ENCODE data around the gene ACSL4. TPM values are rescaled to one million over a fixed set of nuclear protein-coding genes. Genes with fewer than 3 reads are reported as not detected.
"Not testable (repeated sequence)": the region's sequence is repeated elsewhere in the genome, so short reads cannot be mapped to it uniquely, and the experiment has no call there.

ACSL4 gene
- total and polyA plus RNA-seq, 2 donors (not counting 1 experiment from before 2014, with no cell fraction given): 103 to 678 TPM

- no peaks in the 10 kb centered on the region for H3K9me3 ChIP-seq (ENCODE audit: control insufficient read depth, insufficient read depth, low read depth, low read length)
- TF ChIP-seq EZH2 (IDR thresholded peaks at IDR 0.05; ENCODE audit: low read length, missing control alignments) (no peak), CTCF (conservative IDR thresholded peaks at IDR 0.05 in 1 of 2, IDR thresholded peaks at IDR 0.05 in 1 of 2; ENCODE audit: low read depth in 1 of 2, low read length in 2 of 2) (no peak)
- H3K36me3 ChIP-seq (ENCODE audit: control insufficient read depth, insufficient read depth, low read length): peaks cover 7% of the 10 kb centered on the region
- no peaks in the 10 kb centered on the region for H3K79me2 ChIP-seq (ENCODE audit: control insufficient read depth, insufficient read depth, low read length)
- DNase-seq (ENCODE audit: low read depth in 2 of 2): peak in 1 of 2 donors; percentile 60
- no peaks in the 10 kb centered on the region for H3K27me3 ChIP-seq (ENCODE audit: control insufficient read depth, insufficient read depth, low read length)
- H3K9ac ChIP-seq (ENCODE audit: insufficient read depth, low read length): no peak overlapping the region
- no peak overlapping the region for H3K4me2 ChIP-seq (ENCODE audit: extremely low read depth, insufficient read depth, low read length)
- H3K4me1 ChIP-seq (ENCODE audit: control insufficient read depth, extremely low read depth, insufficient read depth, low read length): no peaks in the 10 kb centered on the region
- no peak overlapping the region for H2AFZ ChIP-seq (ENCODE audit: low read length)
- H4K20me1 ChIP-seq (ENCODE audit: control insufficient read depth, extremely low read depth, insufficient read depth, low read length): no peaks in the 10 kb centered on the region
- H3K27ac ChIP-seq (ENCODE audit: insufficient read depth, low read length): no peak overlapping the region
- no peak overlapping the region for H3K4me3 ChIP-seq (replicated peaks in 1 of 4; ENCODE audit: control extremely low read depth in 1 of 4, insufficient read depth in 1 of 4, low read depth in 3 of 4, low read length in 4 of 4)
Measured at GRCh38 chrX:109660435-109661143, 72.5 kb downstream of the ACSL4 start.

DNA sequence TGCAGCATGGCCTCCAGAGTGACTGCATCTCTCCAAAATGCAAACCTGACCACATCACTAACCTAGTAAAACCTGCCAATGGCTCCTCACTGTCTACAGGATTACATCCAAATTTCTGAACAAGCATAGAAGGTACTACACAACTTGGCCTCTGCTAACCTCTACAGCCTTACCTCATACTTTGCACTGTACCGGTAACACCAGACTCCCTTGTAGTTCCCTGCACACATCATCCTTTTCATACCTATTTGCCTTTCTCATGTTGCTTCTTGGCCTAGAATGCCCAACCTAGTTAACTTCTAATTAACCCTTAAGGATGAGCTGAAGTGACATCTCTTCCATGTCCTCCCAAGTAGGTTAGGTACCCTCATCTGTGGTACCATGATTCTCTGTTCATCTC is 74.7 kb downstream of the ACSL4 start:
- no peak overlapping the region for H3K4me3 ChIP-seq (replicated peaks in 1 of 4; ENCODE audit: control extremely low read depth in 1 of 4, insufficient read depth in 1 of 4, low read depth in 3 of 4, low read length in 4 of 4)

GRCh38 chrX:109657364-109657763 is 75.7 kb downstream of the ACSL4 start:
- H3K36me3 ChIP-seq (ENCODE audit: control insufficient read depth, insufficient read depth, low read length); H3K79me2 ChIP-seq (ENCODE audit: control insufficient read depth, insufficient read depth, low read length); H3K4me3 ChIP-seq (replicated peaks in 1 of 4; ENCODE audit: control extremely low read depth in 1 of 4, insufficient read depth in 1 of 4, low read depth in 3 of 4, low read length in 4 of 4); H3K27me3 ChIP-seq (ENCODE audit: control insufficient read depth, insufficient read depth, low read length); H3K9me3 ChIP-seq (ENCODE audit: control insufficient read depth, insufficient read depth, low read depth, low read length); H3K4me1 ChIP-seq (ENCODE audit: control insufficient read depth, extremely low read depth, insufficient read depth, low read length); H3K27ac ChIP-seq (ENCODE audit: insufficient read depth, low read length); H3K4me2 ChIP-seq (ENCODE audit: extremely low read depth, insufficient read depth, low read length); DNase-seq (ENCODE audit: low read depth in 2 of 2); H3K9ac ChIP-seq (ENCODE audit: insufficient read depth, low read length); H4K20me1 ChIP-seq (ENCODE audit: control insufficient read depth, extremely low read depth, insufficient read depth, low read length); H2AFZ ChIP-seq (ENCODE audit: low read length): not testable (repeated sequence)

More for the DNA sequence above, 74.7 kb downstream of the ACSL4 start:
- no peaks in the 10 kb centered on the region for H3K4me1 ChIP-seq (ENCODE audit: control insufficient read depth, extremely low read depth, insufficient read depth, low read length)
- H3K36me3 ChIP-seq (ENCODE audit: control insufficient read depth, insufficient read depth, low read length): peaks cover 7% of the 10 kb centered on the region
- TF ChIP-seq EZH2 (IDR thresholded peaks at IDR 0.05; ENCODE audit: low read length, missing control alignments) (no peak), CTCF (conservative IDR thresholded peaks at IDR 0.05 in 1 of 2, IDR thresholded peaks at IDR 0.05 in 1 of 2; ENCODE audit: low read depth in 1 of 2, low read length in 2 of 2) (no peak)
- H3K27ac ChIP-seq (ENCODE audit: insufficient read depth, low read length): no peak overlapping the region
- no peaks in the 10 kb centered on the region for H3K9me3 ChIP-seq (ENCODE audit: control insufficient read depth, insufficient read depth, low read depth, low read length)
- H3K79me2 ChIP-seq (ENCODE audit: control insufficient read depth, insufficient read depth, low read length): no peaks in the 10 kb centered on the region
- H3K4me2 ChIP-seq (ENCODE audit: extremely low read depth, insufficient read depth, low read length): no peak overlapping the region
- no peaks in the 10 kb centered on the region for H4K20me1 ChIP-seq (ENCODE audit: control insufficient read depth, extremely low read depth, insufficient read depth, low read length)
- no peak overlapping the region for H2AFZ ChIP-seq (ENCODE audit: low read length)
- peak in 1 of 2 donors; percentile 24 for DNase-seq (ENCODE audit: low read depth in 2 of 2)
- H3K27me3 ChIP-seq (ENCODE audit: control insufficient read depth, insufficient read depth, low read length): no peaks in the 10 kb centered on the region
- no peak overlapping the region for H3K9ac ChIP-seq (ENCODE audit: insufficient read depth, low read length)

Measured in fibroblast of lung (primary cell).